Middle frontal gyrus (tissue), 1 donor: Measurements from ENCODE around the gene FAAH.

ENCODE experiments used
- DNase-seq: peaks from one replicate; pipeline ENCODE4 v3.0.0-alpha.2; 2015; ENCODE audit warnings: low spot score; ENCODE audit errors: extremely low spot score

Gene FAAH

DNA sequence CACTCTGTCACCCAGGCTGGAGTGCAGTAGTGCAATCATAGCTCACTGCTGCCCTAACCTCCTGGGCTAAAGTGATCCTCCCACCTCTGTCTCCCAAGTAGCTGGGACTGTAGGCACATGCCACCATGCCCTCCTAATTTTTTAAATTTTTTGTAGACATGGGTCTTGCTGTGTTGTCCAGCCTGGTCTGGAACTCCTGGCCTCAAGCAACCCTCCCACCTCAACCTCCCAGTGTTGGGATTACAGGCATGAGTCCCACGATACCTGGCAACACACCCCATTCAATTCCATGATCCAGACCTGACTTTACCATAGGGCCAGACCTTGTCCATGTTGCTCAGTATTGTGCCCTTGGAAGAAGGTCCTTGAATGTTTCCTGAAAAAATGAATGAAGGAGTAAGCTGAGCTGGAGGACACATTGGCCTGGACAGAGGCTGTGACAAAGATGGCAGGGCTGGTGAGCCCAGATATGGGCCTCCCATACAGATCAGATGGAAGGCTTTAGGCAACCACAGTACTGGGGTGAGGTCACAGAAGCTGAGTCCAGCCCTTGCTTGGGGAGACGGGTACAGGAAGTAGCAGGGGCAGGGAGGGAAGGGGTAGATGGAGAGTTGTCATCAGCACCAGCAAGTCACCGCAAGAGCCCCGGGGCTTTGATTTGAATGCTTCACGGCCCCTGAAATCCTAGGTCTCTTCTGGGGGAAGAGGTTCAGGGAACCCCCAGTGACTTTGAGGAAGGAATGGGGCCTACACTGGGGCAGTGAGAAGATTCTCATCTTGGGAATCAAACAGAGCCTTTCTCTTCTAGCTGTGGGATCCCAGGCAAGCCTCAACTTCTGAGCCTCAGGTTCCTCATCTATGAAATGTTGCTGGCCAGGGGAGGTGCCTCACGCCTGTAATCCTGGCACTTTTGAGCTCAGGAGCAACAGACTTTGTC, 55.4 kb downstream of the FAAH start:
- no peak for DNase-seq

DNA sequence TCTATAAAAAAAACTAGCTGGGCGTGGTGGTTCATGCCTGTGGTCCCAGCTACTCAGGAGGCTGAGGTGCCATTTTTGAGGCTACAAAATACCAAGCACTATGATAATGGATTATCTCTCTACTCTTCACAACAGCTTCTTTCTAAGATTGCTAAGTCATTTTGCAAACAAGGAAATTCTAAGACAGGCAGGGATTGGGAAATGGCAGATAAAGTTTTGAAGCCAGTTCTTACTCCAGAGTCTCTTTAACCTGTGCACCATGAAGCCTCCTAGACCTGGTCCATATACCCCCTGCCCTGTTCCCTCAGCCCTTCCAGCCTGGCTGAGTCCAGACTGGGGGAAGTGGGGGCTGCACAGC, 56.0 kb downstream of the FAAH start:
- DNase-seq: no peak

DNA sequence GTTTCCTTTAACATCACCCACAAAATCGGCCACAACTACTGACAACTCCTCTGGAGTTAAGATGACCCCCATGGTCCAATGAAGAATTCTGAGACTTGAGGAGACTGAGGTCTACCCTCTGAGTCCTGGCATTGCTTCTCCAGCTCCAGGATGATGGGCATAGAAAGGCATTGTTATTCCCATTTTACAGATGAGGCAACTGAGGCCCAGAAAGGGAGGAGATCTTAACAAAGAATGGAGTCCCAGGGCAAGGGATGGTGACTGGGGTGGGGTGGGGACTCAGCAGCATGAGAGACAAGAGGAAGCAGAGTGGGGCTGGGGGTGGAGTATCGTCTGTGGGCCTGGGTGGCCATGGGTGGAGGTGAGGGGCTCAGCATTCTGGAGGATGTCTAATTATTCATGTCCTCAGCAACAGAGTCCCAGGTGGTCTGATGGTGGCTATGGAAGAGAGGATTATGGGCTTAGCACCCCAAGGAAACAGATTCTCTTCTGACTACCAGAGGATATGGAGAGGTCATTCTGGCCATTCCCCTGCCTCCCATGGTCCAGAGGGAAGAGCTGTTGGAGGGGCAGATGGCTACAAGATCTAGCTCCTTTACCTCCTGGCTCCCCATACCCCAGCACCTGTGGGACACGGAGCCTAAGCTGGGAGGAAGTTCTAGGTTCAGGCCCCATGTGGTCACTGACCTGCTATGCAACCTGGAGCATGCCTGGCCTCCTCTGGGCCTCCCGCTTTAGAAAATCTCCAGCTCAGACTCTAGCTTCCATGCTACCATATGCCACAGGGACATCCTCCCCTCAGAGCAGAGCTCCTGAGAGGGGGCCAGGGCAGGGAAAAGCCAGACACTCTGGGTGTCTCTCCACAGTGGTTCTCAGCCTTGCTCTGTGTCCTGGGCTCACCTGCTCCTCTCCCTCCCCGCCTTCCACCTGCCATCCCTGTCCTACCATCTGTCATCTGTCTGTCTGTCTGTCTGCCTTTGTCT, 58.1 kb downstream of the FAAH start:
- no peak for DNase-seq

DNA sequence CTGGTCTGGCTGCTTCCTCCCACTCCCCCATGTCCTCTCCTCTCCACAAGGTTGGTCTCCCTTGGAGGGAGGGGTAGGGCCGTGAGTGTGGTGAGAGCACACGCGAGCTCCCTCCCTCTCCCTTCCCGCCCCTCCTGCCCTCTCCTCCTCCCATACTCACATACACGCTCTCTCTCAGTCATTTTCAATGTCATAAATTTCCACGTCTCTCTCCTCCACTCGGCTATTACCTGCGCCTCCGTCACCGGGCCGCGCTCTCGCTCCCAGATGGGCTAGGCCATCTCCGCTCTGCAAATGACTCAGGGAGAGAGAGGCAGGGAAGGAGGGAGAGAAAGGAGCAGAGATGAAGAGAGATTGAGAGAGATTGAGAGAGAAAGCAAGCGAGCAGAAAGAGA, 58.8 kb downstream of the FAAH start:
- no peak for DNase-seq

DNA sequence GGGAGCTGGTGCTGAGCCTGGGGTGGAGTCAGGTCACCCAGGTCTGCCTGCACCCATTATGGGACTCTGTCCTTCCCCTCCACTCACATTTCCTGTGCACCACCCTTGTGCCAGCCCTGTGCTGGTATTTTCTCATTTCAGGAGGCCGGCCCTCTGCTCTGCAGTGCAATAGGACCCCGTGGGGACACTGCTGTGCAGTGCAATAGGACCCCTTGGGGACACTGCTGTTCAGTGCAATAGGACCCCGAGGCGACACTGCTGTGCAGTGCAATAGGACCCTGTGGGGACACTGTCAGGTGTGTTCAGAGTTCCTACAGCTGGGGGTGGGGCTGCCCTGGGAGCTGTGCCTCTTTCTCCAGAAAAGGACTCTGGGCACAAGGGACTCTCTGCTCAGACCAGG, 59.3 kb downstream of the FAAH start:
- no peak for DNase-seq

DNA sequence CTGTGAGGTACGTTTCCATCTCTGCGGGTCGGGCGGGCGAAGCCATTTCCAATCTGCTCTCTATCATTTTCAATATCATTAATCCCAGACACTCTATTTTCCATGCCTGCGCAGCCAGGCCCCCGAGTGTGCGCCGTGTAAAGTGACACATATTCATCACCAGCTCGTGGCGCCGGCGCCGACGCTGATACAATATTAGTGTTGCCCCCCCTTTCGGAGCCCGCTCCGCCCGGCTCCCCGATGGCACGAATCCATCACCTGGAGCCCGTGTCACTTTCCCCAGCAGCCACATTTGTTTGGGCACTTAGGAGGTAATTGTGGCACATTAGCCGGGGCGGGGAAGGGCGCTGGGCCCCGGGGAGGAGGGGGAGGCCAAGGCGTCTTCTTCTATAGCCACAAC, 61.8 kb downstream of the FAAH start:
- DNase-seq: no peak

DNA sequence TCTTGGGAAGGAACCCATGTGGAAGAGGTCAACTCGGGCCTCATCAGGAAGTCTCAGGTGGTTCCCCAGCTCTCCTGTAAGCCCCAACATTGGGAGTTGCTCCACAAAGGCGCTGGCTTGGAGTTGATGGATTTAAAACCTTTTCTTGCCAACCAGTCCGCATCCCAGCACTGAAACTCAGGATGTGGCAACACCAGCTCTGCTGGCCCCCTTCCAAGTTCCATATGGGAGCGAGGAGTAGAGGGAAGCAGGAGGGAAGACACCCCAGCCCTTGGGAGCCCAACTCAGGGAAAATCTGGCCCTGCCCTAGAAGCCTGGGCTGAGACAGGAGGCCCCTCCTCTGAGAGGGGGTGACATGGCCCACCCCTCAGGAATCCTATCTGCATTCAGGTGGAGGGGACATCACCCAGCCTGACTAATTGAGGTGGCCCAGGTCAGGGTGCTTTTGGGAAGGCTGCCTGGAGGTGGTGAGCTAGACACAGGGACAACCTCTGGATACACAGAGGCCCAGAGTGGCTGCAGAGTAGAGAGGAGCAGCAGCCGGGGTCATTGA, 62.4 kb downstream of the FAAH start:
- DNase-seq: no peak

DNA sequence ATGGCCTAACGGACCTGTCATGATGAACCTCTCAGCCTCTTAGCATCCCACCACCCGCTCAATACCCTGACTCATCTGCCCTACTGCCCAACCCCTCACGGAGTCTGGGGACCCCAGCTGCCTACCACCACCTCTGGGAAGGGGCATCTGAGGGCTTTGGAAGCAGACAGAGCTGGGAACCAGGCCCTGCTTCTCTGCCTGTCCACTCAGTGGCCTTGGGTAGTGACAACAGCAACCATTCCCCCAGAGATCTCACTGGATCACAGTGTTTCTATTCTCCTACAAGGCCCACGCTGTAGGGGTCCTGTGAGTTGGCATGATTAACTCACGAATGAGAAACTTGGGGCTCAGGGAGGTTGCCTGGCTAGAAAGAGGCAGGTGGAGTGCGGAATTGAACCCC, 63.1 kb downstream of the FAAH start:
- DNase-seq: no peak

DNA sequence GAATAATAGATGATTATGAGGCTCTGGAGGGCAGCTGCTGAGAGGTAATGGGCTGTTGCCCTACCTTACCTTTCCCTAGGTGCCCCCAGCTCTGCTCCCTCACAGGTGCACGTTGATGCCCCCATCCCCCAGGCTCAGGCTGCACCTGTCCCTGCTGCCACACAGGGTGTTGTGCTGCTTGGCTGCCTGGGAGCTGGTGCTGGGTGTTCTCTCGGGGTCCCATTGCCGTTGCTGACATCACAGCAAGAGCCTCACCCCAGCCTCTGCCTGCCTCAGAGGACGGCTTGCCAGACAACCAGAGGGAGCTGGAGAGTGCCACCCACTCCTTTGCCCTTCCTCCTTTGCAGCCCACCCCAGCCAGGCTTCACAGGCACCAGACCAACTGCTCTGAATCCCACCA, 64.1 kb downstream of the FAAH start:
- no peak for DNase-seq

DNA sequence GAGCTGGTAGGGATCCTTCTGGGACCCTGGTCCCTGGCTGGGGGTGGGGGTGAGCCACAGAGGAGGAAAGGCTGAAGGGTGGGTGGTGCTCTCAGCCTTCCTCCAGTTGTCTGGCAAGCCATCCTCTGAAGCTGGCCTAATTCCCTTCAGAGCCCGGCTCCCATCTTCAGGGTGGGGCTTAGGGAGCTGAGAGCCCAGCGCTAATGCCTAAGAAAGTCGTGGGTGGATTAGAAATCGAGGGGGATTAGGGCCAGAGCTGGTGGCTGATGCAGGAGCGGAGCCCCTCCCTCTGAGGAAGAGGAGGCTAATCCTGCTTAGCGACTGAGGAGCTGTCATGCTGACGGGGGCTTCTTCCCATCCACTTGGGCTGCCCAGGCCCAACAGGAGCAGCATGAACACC, 64.7 kb downstream of the FAAH start:
- DNase-seq: no peak

DNA sequence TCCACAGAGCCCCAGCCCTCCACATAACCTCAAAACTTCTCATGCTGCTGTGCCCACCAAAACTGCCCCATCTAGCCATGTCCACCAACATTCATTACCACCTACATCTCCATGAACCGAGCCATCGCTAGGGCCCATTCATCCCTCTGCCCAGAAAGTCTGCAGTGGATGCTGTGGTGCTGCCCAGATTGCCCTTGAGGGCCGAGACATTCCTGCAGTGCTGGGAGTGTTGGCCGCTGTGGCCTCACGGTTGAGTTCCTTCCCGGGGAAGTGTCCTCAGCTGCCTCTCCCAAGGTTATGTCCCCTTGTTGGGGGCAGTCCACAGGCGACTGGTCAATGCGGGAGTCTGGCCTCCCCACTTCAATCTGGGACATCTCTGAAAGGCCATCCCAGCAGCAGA, 65.2 kb downstream of the FAAH start:
- no peak for DNase-seq

DNA sequence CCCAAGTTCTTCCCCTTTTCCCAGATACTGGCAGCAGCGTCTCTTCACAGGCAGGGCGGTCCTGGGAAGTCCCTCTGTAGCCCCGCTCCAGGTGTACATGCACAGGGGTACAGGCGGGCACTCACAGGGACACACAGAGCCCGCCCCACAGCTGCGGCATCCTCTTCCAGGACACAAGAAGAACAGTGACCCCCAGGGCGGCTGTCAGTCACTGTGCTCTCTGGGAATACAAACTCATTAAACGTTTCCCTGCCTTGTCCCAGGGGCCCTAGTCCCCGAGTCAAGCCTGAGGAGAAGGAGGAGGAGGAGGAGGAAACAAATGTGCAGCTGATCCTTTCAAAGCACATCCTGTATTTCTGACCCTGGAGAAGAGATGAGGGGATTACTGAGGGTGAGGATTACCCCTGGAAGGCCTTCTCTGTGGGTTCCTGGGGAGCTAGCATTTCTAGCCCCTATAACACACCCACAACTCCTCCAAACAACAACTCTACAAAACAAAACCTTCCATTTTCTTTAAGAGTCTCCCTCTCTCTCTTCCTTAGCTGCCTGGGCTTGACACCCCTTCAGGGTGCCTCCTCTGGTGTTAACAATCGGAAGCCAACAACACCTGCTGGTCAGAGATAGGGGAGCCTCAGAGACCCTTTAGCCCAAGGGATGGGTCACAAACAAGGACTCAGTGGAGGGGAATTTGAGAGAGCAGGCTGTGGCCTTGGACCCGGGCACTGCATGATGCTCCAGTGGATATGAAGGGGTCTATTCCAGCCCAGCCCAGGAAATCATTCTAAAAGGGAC, 67.1 kb downstream of the FAAH start:
- DNase-seq: no peak

DNA sequence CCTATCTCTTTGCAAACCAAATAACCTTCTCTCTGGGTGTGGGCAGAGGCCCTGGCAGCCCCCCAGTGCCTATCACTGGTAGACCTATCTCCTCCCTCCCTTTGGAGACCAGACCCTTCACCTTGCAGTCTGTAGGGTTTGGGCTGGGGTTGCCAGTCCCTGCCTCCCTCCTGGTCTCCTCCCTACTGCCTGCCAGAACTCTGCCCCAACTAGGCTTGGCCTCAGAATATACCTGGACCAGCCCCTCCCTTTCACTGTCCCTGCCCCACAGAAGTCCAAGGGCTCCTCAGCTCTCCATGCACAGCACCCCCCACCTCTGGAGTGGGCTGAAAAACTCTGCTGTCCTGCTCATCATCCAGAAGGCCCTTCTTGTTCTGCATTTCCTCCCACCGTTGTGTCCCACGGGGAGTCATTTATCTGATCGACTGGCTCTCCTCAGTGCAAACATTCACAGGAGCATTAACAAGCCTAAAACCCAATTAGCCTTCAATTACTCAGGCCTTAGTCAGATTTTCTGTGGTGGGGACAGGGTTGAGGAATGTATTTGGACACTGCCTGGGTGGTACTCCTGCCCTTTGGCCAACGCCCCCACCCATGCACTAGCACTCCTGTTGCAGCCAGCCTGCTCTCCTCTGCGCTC, 67.8 kb downstream of the FAAH start:
- no peak for DNase-seq
